Measurements from ENCODE around the gene SFI1. TPM values are rescaled to one million over a fixed set of nuclear protein-coding genes. Genes with fewer than 3 reads are reported as not detected.

SFI1 gene
- total RNA-seq, 1 experiment from 2014 or later, result 53.1 TPM

DNA sequence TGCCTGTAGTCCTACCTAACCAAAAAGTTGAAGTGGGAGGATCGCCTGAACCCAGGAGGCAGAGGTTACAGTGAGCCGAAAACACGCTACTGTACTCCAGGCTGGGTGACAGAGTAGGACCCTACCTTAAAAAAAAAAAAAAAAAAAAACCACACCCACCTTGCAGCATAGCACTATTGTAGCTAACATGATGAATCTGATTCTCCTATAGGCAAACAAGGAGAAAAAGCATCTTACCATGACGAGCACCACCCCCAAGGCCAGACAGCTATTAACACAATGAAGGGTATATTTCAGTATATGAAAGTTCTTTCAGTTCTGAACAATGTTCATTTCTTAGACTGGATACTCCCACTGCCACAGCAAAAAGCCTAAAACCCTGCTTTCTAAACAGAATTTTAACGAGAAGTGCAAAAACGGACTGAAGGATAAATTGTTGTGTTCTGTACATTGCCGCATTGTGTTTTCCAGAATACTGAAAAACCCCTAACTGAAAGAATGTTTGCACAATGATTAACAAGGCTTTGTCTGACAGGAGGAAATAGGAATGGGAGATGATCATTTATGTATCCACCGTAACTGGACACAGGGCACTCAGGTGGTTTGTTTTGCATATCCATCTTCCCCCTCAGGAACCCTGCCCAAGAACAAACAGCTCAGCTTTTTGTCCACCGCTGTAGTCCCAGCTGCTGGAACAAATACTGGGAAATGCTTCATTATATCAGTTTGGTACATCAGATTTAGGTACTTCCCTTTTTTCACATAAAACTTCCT is 156.8 kb downstream of the SFI1 start (continued):
- TF ChIP-seq EZH2phosphoT487 (IDR thresholded peaks at IDR 0.05; ENCODE audit: borderline replicate concordance), result no peak
- TF ChIP-seq ELF1 (IDR thresholded peaks at IDR 0.05; ENCODE audit: borderline replicate concordance, low read depth), result no peak
- TF ChIP-seq, protein P1, sequence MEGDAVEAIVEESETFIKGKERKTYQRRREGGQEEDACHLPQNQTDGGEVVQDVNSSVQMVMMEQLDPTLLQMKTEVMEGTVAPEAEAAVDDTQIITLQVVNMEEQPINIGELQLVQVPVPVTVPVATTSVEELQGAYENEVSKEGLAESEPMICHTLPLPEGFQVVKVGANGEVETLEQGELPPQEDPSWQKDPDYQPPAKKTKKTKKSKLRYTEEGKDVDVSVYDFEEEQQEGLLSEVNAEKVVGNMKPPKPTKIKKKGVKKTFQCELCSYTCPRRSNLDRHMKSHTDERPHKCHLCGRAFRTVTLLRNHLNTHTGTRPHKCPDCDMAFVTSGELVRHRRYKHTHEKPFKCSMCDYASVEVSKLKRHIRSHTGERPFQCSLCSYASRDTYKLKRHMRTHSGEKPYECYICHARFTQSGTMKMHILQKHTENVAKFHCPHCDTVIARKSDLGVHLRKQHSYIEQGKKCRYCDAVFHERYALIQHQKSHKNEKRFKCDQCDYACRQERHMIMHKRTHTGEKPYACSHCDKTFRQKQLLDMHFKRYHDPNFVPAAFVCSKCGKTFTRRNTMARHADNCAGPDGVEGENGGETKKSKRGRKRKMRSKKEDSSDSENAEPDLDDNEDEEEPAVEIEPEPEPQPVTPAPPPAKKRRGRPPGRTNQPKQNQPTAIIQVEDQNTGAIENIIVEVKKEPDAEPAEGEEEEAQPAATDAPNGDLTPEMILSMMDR (IDR thresholded peaks at IDR 0.05 in 2 of 3, conservative IDR thresholded peaks at IDR 0.05 in 1 of 3; ENCODE audit: borderline replicate concordance in 1 of 3, insufficient read depth in 1 of 3, low read depth in 2 of 3, low read length in 2 of 3), result no peak
- TF ChIP-seq EGR1 (IDR thresholded peaks at IDR 0.05; ENCODE audit: low read depth), result no peak
- no peak for TF ChIP-seq ZFX (IDR thresholded peaks at IDR 0.05)

DNA sequence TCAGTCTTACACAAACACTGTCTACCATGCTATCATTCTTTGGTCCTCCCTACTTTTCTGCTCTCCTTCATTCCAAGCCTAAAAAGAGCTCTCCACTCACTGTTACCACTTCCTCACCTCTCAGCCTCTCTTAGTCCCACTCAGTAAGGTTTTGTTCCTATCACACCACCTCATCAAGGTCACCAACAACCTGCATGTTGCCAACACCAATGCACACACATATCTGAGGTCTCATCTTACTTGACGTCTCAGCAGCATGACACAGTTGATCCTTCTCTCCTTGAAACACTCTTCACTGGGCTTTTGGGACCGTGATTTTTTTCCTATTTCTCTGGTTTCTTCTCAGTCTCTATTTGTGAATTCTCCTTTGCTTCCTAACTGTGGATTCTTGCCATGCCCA is 157.6 kb downstream of the SFI1 start:
- Histone ChIP-seq H3K79me2 (ENCODE audit: insufficient read depth, low read length) (peaks cover 97% of the 10 kb centered on the region), H3K4me2 (ENCODE audit: low read length) (no peak overlapping the region), H3K9ac (ENCODE audit: low read length) (no peak overlapping the region), H3K9me2 (ENCODE audit: insufficient read depth) (no peaks in the 10 kb centered on the region), H3K27ac (ENCODE audit: low read depth, low read length) (no peak overlapping the region), H3K9me3 (ENCODE audit: control insufficient read depth in 1 of 2, insufficient read depth in 1 of 2, low read depth in 1 of 2, low read length in 2 of 2) (no peaks in the 10 kb centered on the region), H3K36me3 (ENCODE audit: control insufficient read depth in 1 of 2, insufficient read depth in 2 of 2, low read length in 2 of 2) (peaks cover 0 to 4% of the 10 kb centered on the region in 2 experiments; a peak in 1 of 4 replicates), H4K20me1 (ENCODE audit: insufficient read depth) (peaks cover 4% of the 10 kb centered on the region; the same call in 1 of the 2 replicates), H3K27me3 (ENCODE audit: insufficient read depth, low read length) (no peaks in the 10 kb centered on the region), H2AFZ (ENCODE audit: low read depth, low read length, poor library complexity, severe bottlenecking) (no peak overlapping the region), H3K4me3 (replicated peaks in 1 of 2; ENCODE audit: low read depth in 1 of 2, low read length in 2 of 2) (no peak overlapping the region), H3K4me1 (ENCODE audit: control insufficient read depth in 1 of 2, insufficient read depth in 2 of 2, low read length in 2 of 2) (peaks cover 5 to 53% of the 10 kb centered on the region in 2 experiments)
- ChIA-PET RAD21 (ENCODE audit: low non-redundant PET in 1 of 2, low total read pairs in 2 of 2, uncharacterized antibody in 2 of 2, unreplicated experiment in 2 of 2) (no interaction called here), POLR2A (interaction anchor here (0.7 kb wide), 1 partner anchor 8 kb away, joined by 4 read pairs; the partner anchor contains the start of gene PISD), CTCF (no interaction called here)
- DNase-seq (ENCODE audit: low read depth, low spot score) (no peak), ATAC-seq (no peak)
- intact Hi-C loops (cut with micrococcal nuclease), result no loop called here
- TF ChIP-seq, protein P2, sequence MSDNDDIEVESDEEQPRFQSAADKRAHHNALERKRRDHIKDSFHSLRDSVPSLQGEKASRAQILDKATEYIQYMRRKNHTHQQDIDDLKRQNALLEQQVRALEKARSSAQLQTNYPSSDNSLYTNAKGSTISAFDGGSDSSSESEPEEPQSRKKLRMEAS (IDR thresholded peaks at IDR 0.05), result no peak
- TF ChIP-seq EZH2 (IDR thresholded peaks at IDR 0.05) (no peak), EGR1 (IDR thresholded peaks at IDR 0.05; ENCODE audit: low read depth) (no peak), ZNF274 (IDR thresholded peaks at IDR 0.05; ENCODE audit: low read depth, low read length) (no peak), SP1 (IDR thresholded peaks at IDR 0.05; ENCODE audit: low read depth) (no peak), EZH2phosphoT487 (IDR thresholded peaks at IDR 0.05; ENCODE audit: borderline replicate concordance) (no peak), CEBPB (IDR thresholded peaks at IDR 0.05; ENCODE audit: low read depth) (no peak), SRF (IDR thresholded peaks at IDR 0.05; ENCODE audit: low read depth) (no peak), TCF7L2 (IDR thresholded peaks at IDR 0.05; ENCODE audit: borderline replicate concordance, extremely low read depth, insufficient read depth, insufficient read length) (no peak), SIN3A (IDR thresholded peaks at IDR 0.05; ENCODE audit: low read depth) (no peak)
- TF ChIP-seq, protein P3, sequence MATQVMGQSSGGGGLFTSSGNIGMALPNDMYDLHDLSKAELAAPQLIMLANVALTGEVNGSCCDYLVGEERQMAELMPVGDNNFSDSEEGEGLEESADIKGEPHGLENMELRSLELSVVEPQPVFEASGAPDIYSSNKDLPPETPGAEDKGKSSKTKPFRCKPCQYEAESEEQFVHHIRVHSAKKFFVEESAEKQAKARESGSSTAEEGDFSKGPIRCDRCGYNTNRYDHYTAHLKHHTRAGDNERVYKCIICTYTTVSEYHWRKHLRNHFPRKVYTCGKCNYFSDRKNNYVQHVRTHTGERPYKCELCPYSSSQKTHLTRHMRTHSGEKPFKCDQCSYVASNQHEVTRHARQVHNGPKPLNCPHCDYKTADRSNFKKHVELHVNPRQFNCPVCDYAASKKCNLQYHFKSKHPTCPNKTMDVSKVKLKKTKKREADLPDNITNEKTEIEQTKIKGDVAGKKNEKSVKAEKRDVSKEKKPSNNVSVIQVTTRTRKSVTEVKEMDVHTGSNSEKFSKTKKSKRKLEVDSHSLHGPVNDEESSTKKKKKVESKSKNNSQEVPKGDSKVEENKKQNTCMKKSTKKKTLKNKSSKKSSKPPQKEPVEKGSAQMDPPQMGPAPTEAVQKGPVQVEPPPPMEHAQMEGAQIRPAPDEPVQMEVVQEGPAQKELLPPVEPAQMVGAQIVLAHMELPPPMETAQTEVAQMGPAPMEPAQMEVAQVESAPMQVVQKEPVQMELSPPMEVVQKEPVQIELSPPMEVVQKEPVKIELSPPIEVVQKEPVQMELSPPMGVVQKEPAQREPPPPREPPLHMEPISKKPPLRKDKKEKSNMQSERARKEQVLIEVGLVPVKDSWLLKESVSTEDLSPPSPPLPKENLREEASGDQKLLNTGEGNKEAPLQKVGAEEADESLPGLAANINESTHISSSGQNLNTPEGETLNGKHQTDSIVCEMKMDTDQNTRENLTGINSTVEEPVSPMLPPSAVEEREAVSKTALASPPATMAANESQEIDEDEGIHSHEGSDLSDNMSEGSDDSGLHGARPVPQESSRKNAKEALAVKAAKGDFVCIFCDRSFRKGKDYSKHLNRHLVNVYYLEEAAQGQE (IDR thresholded peaks at IDR 0.05; ENCODE audit: low read depth), result no peak
- BruUV-seq (replicated peaks), result no TSS peak

Data from HCT116 (cell line).